ENCODE data around the gene DCLK2. TPM values are rescaled to one million over a fixed set of nuclear protein-coding genes. Genes with fewer than 3 reads are reported as not detected.

The DCLK2 gene
- total and polyA plus RNA-seq, 2 of the 13 experiments (the other 11 are each of a cell fraction or from before 2014, with no cell fraction given), result not detected

DNA sequence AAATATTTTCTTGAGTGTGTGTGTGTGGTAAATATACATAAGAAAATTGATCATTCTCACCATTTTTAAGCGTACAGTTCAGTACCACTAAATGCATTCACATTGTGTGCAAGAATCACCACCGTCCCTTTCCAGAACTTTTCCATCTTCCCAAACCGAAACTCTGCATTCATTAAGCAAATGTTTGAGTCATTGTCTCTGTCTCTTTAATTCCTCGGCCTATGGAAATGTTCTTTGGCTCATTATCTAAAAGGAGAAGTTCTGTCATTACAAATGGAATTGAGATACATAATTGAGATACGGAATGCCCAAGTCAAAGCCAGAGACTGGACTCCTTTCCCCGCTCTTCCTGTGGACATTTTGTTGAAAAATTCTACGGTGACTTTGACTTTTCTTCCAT lies 168.9 kb downstream of the DCLK2 start:
- Histone ChIP-seq H3K4me1 (ENCODE audit: insufficient read depth, low read length) (peaks cover 19% of the 10 kb centered on the region), H3K9ac (ENCODE audit: insufficient read depth, low read depth, low read length) (no peak overlapping the region), H3K27me3 (ENCODE audit: control insufficient read depth in 1 of 2, insufficient read depth in 2 of 2, low read length in 2 of 2) (no peaks in the 10 kb centered on the region), H4K20me1 (ENCODE audit: insufficient read depth, low read length) (no peaks in the 10 kb centered on the region), H3K36me3 (replicated peaks in 1 of 2; ENCODE audit: control insufficient read depth in 1 of 2, insufficient read depth in 2 of 2, low read length in 2 of 2) (no peaks in the 10 kb centered on the region), H3K4me2 (ENCODE audit: low read depth, low read length) (no peak overlapping the region), H3K27ac (ENCODE audit: extremely low read length, insufficient read depth, low read length) (no peak overlapping the region), H2AFZ (ENCODE audit: low read length) (no peak overlapping the region), H3K79me2 (ENCODE audit: insufficient read depth, low read length) (no peaks in the 10 kb centered on the region), H3K4me3 (replicated peaks in 1 of 3; ENCODE audit: insufficient read depth in 1 of 3, low read depth in 2 of 3, low read length in 3 of 3) (no peak overlapping the region), H3K9me3 (ENCODE audit: low read length) (no peaks in the 10 kb centered on the region)
- CTCF ChIA-PET (ENCODE audit: low intra/inter-chr PET ratio, low total read pairs), result no interaction called here
- POLR2A ChIA-PET, result interaction anchor here (1.5 kb wide), 1 partner anchor 11 kb away, joined by 3 read pairs; no protein-coding TSS in a partner anchor
- no peak for TF ChIP-seq ELF3 (CRISPR knock-in tag; IDR thresholded peaks at IDR 0.05)
- TF ChIP-seq, protein P1, sequence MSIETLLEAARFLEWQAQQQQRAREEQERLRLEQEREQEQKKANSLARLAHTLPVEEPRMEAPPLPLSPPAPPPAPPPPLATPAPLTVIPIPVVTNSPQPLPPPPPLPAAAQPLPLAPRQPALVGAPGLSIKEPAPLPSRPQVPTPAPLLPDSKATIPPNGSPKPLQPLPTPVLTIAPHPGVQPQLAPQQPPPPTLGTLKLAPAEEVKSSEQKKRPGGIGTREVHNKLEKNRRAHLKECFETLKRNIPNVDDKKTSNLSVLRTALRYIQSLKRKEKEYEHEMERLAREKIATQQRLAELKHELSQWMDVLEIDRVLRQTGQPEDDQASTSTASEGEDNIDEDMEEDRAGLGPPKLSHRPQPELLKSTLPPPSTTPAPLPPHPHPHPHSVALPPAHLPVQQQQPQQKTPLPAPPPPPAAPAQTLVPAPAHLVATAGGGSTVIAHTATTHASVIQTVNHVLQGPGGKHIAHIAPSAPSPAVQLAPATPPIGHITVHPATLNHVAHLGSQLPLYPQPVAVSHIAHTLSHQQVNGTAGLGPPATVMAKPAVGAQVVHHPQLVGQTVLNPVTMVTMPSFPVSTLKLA (IDR thresholded peaks at IDR 0.05), result no peak
- no peak for TF ChIP-seq HNRNPUL1 (IDR thresholded peaks at IDR 0.05; ENCODE audit: low read depth, low read length)
- TF ChIP-seq ZNF543 (CRISPR knock-in tag; IDR thresholded peaks at IDR 0.05), result no peak
- TF ChIP-seq NFYC (CRISPR knock-in tag; IDR thresholded peaks at IDR 0.05), result no peak
- TF ChIP-seq, protein P2, sequence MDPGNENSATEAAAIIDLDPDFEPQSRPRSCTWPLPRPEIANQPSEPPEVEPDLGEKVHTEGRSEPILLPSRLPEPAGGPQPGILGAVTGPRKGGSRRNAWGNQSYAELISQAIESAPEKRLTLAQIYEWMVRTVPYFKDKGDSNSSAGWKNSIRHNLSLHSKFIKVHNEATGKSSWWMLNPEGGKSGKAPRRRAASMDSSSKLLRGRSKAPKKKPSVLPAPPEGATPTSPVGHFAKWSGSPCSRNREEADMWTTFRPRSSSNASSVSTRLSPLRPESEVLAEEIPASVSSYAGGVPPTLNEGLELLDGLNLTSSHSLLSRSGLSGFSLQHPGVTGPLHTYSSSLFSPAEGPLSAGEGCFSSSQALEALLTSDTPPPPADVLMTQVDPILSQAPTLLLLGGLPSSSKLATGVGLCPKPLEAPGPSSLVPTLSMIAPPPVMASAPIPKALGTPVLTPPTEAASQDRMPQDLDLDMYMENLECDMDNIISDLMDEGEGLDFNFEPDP (CRISPR knock-in tag; conservative IDR thresholded peaks at IDR 0.05), result no peak
- TF ChIP-seq, protein P3, sequence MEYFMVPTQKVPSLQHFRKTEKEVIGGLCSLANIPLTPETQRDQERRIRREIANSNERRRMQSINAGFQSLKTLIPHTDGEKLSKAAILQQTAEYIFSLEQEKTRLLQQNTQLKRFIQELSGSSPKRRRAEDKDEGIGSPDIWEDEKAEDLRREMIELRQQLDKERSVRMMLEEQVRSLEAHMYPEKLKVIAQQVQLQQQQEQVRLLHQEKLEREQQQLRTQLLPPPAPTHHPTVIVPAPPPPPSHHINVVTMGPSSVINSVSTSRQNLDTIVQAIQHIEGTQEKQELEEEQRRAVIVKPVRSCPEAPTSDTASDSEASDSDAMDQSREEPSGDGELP (IDR thresholded peaks at IDR 0.05; ENCODE audit: borderline replicate concordance, low read depth), result no peak
- TF ChIP-seq ISX (CRISPR knock-in tag; conservative IDR thresholded peaks at IDR 0.05), result no peak
- TF ChIP-seq, protein P4, sequence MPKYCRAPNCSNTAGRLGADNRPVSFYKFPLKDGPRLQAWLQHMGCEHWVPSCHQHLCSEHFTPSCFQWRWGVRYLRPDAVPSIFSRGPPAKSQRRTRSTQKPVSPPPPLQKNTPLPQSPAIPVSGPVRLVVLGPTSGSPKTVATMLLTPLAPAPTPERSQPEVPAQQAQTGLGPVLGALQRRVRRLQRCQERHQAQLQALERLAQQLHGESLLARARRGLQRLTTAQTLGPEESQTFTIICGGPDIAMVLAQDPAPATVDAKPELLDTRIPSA (CRISPR knock-in tag; IDR thresholded peaks at IDR 0.05; ENCODE audit: borderline replicate concordance), result no peak
- TF ChIP-seq, protein P5, sequence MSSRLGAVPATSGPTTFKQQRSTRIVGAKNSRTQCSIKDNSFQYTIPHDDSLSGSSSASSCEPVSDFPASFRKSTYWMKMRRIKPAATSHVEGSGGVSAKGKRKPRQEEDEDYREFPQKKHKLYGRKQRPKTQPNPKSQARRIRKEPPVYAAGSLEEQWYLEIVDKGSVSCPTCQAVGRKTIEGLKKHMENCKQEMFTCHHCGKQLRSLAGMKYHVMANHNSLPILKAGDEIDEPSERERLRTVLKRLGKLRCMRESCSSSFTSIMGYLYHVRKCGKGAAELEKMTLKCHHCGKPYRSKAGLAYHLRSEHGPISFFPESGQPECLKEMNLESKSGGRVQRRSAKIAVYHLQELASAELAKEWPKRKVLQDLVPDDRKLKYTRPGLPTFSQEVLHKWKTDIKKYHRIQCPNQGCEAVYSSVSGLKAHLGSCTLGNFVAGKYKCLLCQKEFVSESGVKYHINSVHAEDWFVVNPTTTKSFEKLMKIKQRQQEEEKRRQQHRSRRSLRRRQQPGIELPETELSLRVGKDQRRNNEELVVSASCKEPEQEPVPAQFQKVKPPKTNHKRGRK (CRISPR knock-in tag; IDR thresholded peaks at IDR 0.05), result no peak
- TF ChIP-seq ZNF382 (CRISPR knock-in tag; IDR thresholded peaks at IDR 0.05; ENCODE audit: borderline replicate concordance), result no peak
- TF ChIP-seq SOX5 (CRISPR knock-in tag; IDR thresholded peaks at IDR 0.05; ENCODE audit: borderline replicate concordance), result no peak
- TF ChIP-seq, protein P6, sequence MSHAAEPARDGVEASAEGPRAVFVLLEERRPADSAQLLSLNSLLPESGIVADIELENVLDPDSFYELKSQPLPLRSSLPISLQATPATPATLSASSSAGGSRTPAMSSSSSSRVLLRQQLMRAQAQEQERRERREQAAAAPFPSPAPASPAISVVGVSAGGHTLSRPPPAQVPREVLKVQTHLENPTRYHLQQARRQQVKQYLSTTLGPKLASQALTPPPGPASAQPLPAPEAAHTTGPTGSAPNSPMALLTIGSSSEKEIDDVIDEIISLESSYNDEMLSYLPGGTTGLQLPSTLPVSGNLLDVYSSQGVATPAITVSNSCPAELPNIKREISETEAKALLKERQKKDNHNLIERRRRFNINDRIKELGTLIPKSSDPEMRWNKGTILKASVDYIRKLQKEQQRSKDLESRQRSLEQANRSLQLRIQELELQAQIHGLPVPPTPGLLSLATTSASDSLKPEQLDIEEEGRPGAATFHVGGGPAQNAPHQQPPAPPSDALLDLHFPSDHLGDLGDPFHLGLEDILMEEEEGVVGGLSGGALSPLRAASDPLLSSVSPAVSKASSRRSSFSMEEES (CRISPR knock-in tag; IDR thresholded peaks at IDR 0.05), result no peak
- no peak for TF ChIP-seq ZNF205 (CRISPR knock-in tag; IDR thresholded peaks at IDR 0.05)
- WGBS (ENCODE audit: low lambda C conversion rate), result 58% methylated on average over 7 of the region's 7 CpGs
- no TSS peak for BruUV-seq (replicated peaks)
- ATAC-seq, result no peak
- no peak for DNase-seq (ENCODE audit: low spot score)
- intact Hi-C loops (cut with micrococcal nuclease; ENCODE audit: unreplicated experiment) (no loop called here), in situ Hi-C loops (cut with HindIII; ENCODE audit: extremely low pct_ligation_motif_present, low pct_unique_long_range_greater_than_20kb) (no loop called here)
- no peak for FAIRE-seq
